Measurements from ENCODE around the gene GCN1. TPM values are rescaled to one million over a fixed set of nuclear protein-coding genes. Genes with fewer than 3 reads are reported as not detected.

GCN1 gene
- total and polyA plus RNA-seq, 2 of the 8 experiments (the other 6 are each of a cell fraction or from before 2014, with no cell fraction given): 61.4 to 133 TPM

GRCh38 chr12:120157678-120158077, 36.8 kb downstream of the GCN1 start (continued):
- TF ChIP-seq RBBP5 (IDR thresholded peaks at IDR 0.05; ENCODE audit: borderline replicate concordance, low read depth, low read length) (no peak), NANOG (IDR thresholded peaks at IDR 0.05; ENCODE audit: insufficient read depth, low read depth, low read length, poor library complexity, severe bottlenecking) (no peak), POLR2AphosphoS5 (IDR thresholded peaks at IDR 0.05; ENCODE audit: low read depth, low read length) (no peak), BCL11A (IDR thresholded peaks at IDR 0.05; ENCODE audit: low read depth in 2 of 2, low read length in 2 of 2) (no peak), SIN3A (conservative IDR thresholded peaks at IDR 0.05 in 1 of 2, IDR thresholded peaks at IDR 0.05 in 1 of 2; ENCODE audit: low read depth in 1 of 2, low read length in 2 of 2) (no peak), PHF8 (conservative IDR thresholded peaks at IDR 0.05; ENCODE audit: low read depth, low read length) (no peak), TAF1 (IDR thresholded peaks at IDR 0.05; ENCODE audit: low read depth, low read length) (no peak)
- TF ChIP-seq, protein P1, sequence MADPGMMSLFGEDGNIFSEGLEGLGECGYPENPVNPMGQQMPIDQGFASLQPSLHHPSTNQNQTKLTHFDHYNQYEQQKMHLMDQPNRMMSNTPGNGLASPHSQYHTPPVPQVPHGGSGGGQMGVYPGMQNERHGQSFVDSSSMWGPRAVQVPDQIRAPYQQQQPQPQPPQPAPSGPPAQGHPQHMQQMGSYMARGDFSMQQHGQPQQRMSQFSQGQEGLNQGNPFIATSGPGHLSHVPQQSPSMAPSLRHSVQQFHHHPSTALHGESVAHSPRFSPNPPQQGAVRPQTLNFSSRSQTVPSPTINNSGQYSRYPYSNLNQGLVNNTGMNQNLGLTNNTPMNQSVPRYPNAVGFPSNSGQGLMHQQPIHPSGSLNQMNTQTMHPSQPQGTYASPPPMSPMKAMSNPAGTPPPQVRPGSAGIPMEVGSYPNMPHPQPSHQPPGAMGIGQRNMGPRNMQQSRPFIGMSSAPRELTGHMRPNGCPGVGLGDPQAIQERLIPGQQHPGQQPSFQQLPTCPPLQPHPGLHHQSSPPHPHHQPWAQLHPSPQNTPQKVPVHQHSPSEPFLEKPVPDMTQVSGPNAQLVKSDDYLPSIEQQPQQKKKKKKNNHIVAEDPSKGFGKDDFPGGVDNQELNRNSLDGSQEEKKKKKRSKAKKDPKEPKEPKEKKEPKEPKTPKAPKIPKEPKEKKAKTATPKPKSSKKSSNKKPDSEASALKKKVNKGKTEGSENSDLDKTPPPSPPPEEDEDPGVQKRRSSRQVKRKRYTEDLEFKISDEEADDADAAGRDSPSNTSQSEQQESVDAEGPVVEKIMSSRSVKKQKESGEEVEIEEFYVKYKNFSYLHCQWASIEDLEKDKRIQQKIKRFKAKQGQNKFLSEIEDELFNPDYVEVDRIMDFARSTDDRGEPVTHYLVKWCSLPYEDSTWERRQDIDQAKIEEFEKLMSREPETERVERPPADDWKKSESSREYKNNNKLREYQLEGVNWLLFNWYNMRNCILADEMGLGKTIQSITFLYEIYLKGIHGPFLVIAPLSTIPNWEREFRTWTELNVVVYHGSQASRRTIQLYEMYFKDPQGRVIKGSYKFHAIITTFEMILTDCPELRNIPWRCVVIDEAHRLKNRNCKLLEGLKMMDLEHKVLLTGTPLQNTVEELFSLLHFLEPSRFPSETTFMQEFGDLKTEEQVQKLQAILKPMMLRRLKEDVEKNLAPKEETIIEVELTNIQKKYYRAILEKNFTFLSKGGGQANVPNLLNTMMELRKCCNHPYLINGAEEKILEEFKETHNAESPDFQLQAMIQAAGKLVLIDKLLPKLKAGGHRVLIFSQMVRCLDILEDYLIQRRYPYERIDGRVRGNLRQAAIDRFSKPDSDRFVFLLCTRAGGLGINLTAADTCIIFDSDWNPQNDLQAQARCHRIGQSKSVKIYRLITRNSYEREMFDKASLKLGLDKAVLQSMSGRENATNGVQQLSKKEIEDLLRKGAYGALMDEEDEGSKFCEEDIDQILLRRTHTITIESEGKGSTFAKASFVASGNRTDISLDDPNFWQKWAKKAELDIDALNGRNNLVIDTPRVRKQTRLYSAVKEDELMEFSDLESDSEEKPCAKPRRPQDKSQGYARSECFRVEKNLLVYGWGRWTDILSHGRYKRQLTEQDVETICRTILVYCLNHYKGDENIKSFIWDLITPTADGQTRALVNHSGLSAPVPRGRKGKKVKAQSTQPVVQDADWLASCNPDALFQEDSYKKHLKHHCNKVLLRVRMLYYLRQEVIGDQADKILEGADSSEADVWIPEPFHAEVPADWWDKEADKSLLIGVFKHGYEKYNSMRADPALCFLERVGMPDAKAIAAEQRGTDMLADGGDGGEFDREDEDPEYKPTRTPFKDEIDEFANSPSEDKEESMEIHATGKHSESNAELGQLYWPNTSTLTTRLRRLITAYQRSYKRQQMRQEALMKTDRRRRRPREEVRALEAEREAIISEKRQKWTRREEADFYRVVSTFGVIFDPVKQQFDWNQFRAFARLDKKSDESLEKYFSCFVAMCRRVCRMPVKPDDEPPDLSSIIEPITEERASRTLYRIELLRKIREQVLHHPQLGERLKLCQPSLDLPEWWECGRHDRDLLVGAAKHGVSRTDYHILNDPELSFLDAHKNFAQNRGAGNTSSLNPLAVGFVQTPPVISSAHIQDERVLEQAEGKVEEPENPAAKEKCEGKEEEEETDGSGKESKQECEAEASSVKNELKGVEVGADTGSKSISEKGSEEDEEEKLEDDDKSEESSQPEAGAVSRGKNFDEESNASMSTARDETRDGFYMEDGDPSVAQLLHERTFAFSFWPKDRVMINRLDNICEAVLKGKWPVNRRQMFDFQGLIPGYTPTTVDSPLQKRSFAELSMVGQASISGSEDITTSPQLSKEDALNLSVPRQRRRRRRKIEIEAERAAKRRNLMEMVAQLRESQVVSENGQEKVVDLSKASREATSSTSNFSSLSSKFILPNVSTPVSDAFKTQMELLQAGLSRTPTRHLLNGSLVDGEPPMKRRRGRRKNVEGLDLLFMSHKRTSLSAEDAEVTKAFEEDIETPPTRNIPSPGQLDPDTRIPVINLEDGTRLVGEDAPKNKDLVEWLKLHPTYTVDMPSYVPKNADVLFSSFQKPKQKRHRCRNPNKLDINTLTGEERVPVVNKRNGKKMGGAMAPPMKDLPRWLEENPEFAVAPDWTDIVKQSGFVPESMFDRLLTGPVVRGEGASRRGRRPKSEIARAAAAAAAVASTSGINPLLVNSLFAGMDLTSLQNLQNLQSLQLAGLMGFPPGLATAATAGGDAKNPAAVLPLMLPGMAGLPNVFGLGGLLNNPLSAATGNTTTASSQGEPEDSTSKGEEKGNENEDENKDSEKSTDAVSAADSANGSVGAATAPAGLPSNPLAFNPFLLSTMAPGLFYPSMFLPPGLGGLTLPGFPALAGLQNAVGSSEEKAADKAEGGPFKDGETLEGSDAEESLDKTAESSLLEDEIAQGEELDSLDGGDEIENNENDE (IDR thresholded peaks at IDR 0.05; ENCODE audit: insufficient replicate concordance, low read length): no peak
- TF ChIP-seq, protein P2, sequence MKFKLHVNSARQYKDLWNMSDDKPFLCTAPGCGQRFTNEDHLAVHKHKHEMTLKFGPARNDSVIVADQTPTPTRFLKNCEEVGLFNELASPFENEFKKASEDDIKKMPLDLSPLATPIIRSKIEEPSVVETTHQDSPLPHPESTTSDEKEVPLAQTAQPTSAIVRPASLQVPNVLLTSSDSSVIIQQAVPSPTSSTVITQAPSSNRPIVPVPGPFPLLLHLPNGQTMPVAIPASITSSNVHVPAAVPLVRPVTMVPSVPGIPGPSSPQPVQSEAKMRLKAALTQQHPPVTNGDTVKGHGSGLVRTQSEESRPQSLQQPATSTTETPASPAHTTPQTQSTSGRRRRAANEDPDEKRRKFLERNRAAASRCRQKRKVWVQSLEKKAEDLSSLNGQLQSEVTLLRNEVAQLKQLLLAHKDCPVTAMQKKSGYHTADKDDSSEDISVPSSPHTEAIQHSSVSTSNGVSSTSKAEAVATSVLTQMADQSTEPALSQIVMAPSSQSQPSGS (IDR thresholded peaks at IDR 0.05; ENCODE audit: low read length): no peak

Data from H1 (cell line).